Endodermal cell (in vitro differentiated cells): ENCODE results near the gene GUCY2F. TPM values are rescaled to one million over a fixed set of nuclear protein-coding genes. Genes with fewer than 3 reads are reported as not detected.

Source experiments
- DNase-seq: peaks from one replicate; pipeline ENCODE4 v3.0.0-alpha.2; 2017
- H3K27ac ChIP-seq: 2 replicates; pipeline ENCODE4 v1.5.1; 2013; ENCODE audit warnings: mild to moderate bottlenecking, low read depth, low read length, moderate library complexity
- H3K27me3 ChIP-seq: 2 replicates; pipeline ENCODE4 v1.6.1; 2013; ENCODE audit warnings: mild to moderate bottlenecking, low read length, moderate library complexity; ENCODE audit not compliant: insufficient read depth, control insufficient read depth, poor library complexity, severe bottlenecking
- H3K36me3 ChIP-seq: 2 replicates; pipeline ENCODE4 v1.7.0; 2013; ENCODE audit warnings: mild to moderate bottlenecking, low read length, moderate library complexity; ENCODE audit not compliant: control insufficient read depth, insufficient read depth
- H3K4me1 ChIP-seq: one replicate; pipeline ENCODE4 v1.7.0; 2013; ENCODE audit warnings: low read length; ENCODE audit not compliant: control insufficient read depth, insufficient read depth
- H3K4me3 ChIP-seq: 2 replicates; pipeline ENCODE4 v1.5.1; 2013; ENCODE audit warnings: mild to moderate bottlenecking, low read length, moderate library complexity
- H3K9ac ChIP-seq: 2 replicates; pipeline ENCODE4 v1.6.1; 2013; ENCODE audit warnings: mild to moderate bottlenecking, low read length, moderate library complexity; ENCODE audit not compliant: poor library complexity, severe bottlenecking; ENCODE audit errors: extremely low read depth
- H3K9me3 ChIP-seq: 2 replicates; pipeline ENCODE4 v1.6.1; 2013; ENCODE audit warnings: mild to moderate bottlenecking, low read length, moderate library complexity; ENCODE audit not compliant: control insufficient read depth
- H3K27ac Mint-ChIP-seq: 2 replicates; pipeline ENCODE4 v1.8.0; 2020; ENCODE audit warnings: mixed read lengths
- H3K27me3 Mint-ChIP-seq: 2 replicates; pipeline ENCODE4 v1.8.0; 2021; ENCODE audit warnings: mild to moderate bottlenecking, mixed read lengths; ENCODE audit not compliant: insufficient read depth
- H3K36me3 Mint-ChIP-seq: 2 replicates; pipeline ENCODE4 v1.8.0; 2020; ENCODE audit warnings: low read depth, mixed read lengths
- H3K4me1 Mint-ChIP-seq: 2 replicates; pipeline ENCODE4 v1.8.0; 2020; ENCODE audit warnings: mixed read lengths
- H3K4me3 Mint-ChIP-seq: 2 replicates; pipeline ENCODE4 v1.8.0; 2020; ENCODE audit warnings: mild to moderate bottlenecking, moderate library complexity, mixed read lengths
- H3K9me3 Mint-ChIP-seq: 2 replicates; pipeline ENCODE4 v1.8.0; 2020; ENCODE audit warnings: mild to moderate bottlenecking, mixed read lengths
- WGBS, 2 experiments: methylation state at CpG; one replicate each; pipeline versions ENCODE4 v1.1.5 to v1.1.7; 2013; ENCODE audit warnings: missing lambda C conversion rate in 2 of 2, mixed read lengths in 1 of 2; ENCODE audit not compliant: insufficient coverage in 1 of 2, insufficient read length in 1 of 2; 5-methylcytosine and 5-hydroxymethylcytosine counted together
- total RNA-seq, 2 donors: library from RNA; stranded (reverse); fragmentation: NEBNext Ultra II Directional in 1 of 2; extraction: Animal tissue kit (Norgen Biotek cat#: 25700) in 1 of 2; gene quantifications; 2 replicates in 1 of 2; 3 replicates in 1 of 2; pipeline ENCODE4 v1.2.1, GENCODE V29; 2021
- TF ChIP-seq, protein P1 (sequence below): fragments of 200-600 bp; sonication (generic); conservative IDR thresholded peaks from 2 replicates; pipeline ENCODE4 v1.5.0; 2021; ENCODE audit warnings: antibody characterized with exemption, mild to moderate bottlenecking

Gene GUCY2F
- total RNA-seq, 2 donors from 2014 or later, result 0.09 TPM; not detected in 1

DNA sequence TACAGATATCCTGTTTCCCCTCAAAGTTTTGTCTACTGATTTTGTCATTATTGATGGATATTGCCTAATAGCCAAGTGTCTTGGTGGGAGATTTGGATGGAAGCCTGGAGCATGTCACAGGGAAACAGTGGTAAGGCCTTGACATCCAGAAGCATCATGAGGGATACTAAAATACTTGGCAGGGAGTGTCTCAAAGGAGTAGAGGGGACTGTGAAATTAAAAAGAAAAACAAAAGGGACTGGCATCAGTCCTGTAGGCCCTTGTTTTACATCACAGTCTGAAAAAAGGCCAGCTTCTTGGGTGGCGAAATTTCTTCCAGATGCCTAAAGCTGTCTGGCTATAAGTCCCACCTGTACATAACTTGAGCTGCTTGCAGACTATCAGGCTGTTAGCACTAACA, 83.8 kb downstream of the GUCY2F start:
- Histone ChIP-seq H3K9ac (no peak overlapping the region), H3K9me3 (no peaks in the 10 kb centered on the region), H3K27me3 (no peaks in the 10 kb centered on the region), H3K4me1 (no peaks in the 10 kb centered on the region), H3K36me3 (no peaks in the 10 kb centered on the region), H3K4me3 (no peak overlapping the region), H3K27ac (peak overlapping the region; percentile 66)
- WGBS, 2 experiments, result 79 to 100% methylated on average over 1 of the region's 1 CpG
- no peaks in the 10 kb centered on the region for H3K27me3 Mint-ChIP-seq
- H3K9me3 Mint-ChIP-seq, result no peaks in the 10 kb centered on the region
- no peak overlapping the region for H3K4me3 Mint-ChIP-seq
- TF ChIP-seq, protein P1, sequence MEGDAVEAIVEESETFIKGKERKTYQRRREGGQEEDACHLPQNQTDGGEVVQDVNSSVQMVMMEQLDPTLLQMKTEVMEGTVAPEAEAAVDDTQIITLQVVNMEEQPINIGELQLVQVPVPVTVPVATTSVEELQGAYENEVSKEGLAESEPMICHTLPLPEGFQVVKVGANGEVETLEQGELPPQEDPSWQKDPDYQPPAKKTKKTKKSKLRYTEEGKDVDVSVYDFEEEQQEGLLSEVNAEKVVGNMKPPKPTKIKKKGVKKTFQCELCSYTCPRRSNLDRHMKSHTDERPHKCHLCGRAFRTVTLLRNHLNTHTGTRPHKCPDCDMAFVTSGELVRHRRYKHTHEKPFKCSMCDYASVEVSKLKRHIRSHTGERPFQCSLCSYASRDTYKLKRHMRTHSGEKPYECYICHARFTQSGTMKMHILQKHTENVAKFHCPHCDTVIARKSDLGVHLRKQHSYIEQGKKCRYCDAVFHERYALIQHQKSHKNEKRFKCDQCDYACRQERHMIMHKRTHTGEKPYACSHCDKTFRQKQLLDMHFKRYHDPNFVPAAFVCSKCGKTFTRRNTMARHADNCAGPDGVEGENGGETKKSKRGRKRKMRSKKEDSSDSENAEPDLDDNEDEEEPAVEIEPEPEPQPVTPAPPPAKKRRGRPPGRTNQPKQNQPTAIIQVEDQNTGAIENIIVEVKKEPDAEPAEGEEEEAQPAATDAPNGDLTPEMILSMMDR, result no peak
- no peaks in the 10 kb centered on the region for H3K36me3 Mint-ChIP-seq
- peak; percentile 3 for DNase-seq
- H3K4me1 Mint-ChIP-seq, result peaks cover 52% of the 10 kb centered on the region
- H3K27ac Mint-ChIP-seq, result no peak overlapping the region

DNA sequence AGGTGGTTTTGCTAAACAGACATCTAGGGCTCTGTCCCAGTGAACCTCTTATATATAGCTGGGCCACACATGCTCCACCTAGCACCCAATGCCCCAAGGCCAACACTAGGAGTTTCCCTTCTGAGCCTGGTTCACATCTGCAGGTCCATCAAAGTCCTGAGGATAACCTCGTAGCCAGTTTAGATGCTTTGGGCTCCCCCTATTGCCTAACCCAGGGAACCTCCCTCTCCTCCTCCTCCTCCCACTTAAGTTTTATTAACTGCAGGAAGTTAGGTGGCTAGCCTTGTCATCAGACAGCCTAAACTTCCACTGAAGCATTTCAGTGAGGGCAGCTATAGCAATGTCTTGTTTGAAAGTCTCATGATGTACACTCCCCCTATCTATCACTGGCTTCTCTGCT, 88.0 kb downstream of the GUCY2F start:
- Histone ChIP-seq H3K9ac (no peak overlapping the region), H3K27me3 (no peaks in the 10 kb centered on the region), H3K4me1 (no peaks in the 10 kb centered on the region), H3K27ac (no peak overlapping the region), H3K9me3 (no peaks in the 10 kb centered on the region), H3K4me3 (no peak overlapping the region), H3K36me3 (no peaks in the 10 kb centered on the region)
- TF ChIP-seq, protein P1, result peak; percentile 77
- peak; percentile 72 for DNase-seq
- Mint-ChIP-seq H3K9me3 (no peaks in the 10 kb centered on the region), H3K4me1 (peaks cover 47% of the 10 kb centered on the region), H3K36me3 (no peaks in the 10 kb centered on the region), H3K4me3 (no peak overlapping the region), H3K27me3 (no peaks in the 10 kb centered on the region), H3K27ac (no peak overlapping the region)
- WGBS, 2 experiments, result 40 to 67% methylated on average over 1 of the region's 1 CpG

DNA sequence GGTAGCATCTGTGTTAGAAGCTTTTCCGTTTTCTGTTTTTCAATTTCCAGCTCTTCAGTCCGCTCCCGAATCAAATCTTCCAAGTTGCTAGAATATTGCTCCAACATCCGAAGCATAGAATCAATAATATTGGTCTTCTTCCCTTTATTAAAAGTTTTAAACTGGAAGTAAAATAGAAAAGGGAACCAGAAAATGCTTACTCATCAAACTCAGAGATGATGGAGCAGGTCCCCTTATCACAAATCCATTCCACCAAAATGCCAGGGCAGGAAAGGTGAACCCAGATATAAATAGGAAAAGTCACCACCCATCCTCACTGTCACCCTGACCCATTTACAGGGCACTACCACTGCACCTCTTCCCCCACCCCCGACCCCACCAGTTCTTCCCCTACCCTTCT, 89.0 kb downstream of the GUCY2F start:
- Histone ChIP-seq H3K27me3 (peaks cover 5% of the 10 kb centered on the region), H3K4me3 (no peak overlapping the region), H3K9ac (no peak overlapping the region), H3K27ac (no peak overlapping the region), H3K4me1 (no peaks in the 10 kb centered on the region), H3K36me3 (no peaks in the 10 kb centered on the region), H3K9me3 (no peaks in the 10 kb centered on the region)
- Mint-ChIP-seq H3K27ac (no peak overlapping the region), H3K4me1 (peaks cover 45% of the 10 kb centered on the region), H3K9me3 (no peaks in the 10 kb centered on the region), H3K27me3 (peaks cover 3% of the 10 kb centered on the region), H3K36me3 (no peaks in the 10 kb centered on the region), H3K4me3 (no peak overlapping the region)
- no peak for DNase-seq
- TF ChIP-seq, protein P1, result no peak
- 80% methylated on average over 4 of the region's 5 CpGs; no CpG with 5 or more reads in 1 of the 2 experiments for WGBS, 2 experiments
